ENCODE data around the gene TAS1R1. TPM values are rescaled to one million over a fixed set of nuclear protein-coding genes. Genes with fewer than 3 reads are reported as not detected.

The TAS1R1 gene
- total RNA-seq, 3 donors from 2014 or later (not counting 1 experiment from before 2014, with no cell fraction given), result not detected

- Histone ChIP-seq H3K9me3 (ENCODE audit: control insufficient read depth, insufficient read depth, low read length) (no peaks in the 10 kb centered on the region), H3K4me3 (ENCODE audit: low read length) (no peak overlapping the region), H3K4me1 (ENCODE audit: control insufficient read depth, insufficient read depth, low read length) (no peaks in the 10 kb centered on the region), H3K27me3 (ENCODE audit: control insufficient read depth, insufficient read depth, low read length) (no peaks in the 10 kb centered on the region), H3K27ac (ENCODE audit: low read length) (no peak overlapping the region), H3K36me3 (ENCODE audit: control insufficient read depth, insufficient read depth, low read length) (peaks cover 1% of the 10 kb centered on the region)
- H3K27ac Mint-ChIP-seq, result no peak overlapping the region
- 76% methylated on average over 13 of the region's 13 CpGs for WGBS (ENCODE audit: insufficient coverage)
- intact Hi-C loops (cut with micrococcal nuclease), result no loop called here
- no peaks in the 10 kb centered on the region for H3K36me3 Mint-ChIP-seq
- no peaks in the 10 kb centered on the region for H3K9me3 Mint-ChIP-seq
- DNase-seq (no peak), ATAC-seq (no peak)
- no peak for TF ChIP-seq CTCF (IDR thresholded peaks at IDR 0.05)
- H3K4me1 Mint-ChIP-seq, result no peaks in the 10 kb centered on the region
- no peaks in the 10 kb centered on the region for H3K27me3 Mint-ChIP-seq (ENCODE audit: low read depth in 2 of 2)
- H3K4me3 Mint-ChIP-seq, result no peak overlapping the region
These were observed 35.0 kb upstream of the TAS1R1 start for GRCh38 chr1:6519935-6520671.

- DNase-seq, result no peak
- Mint-ChIP-seq H3K36me3 (no peaks in the 10 kb centered on the region), H3K4me3 (no peak overlapping the region), H3K9me3 (no peaks in the 10 kb centered on the region), H3K27me3 (ENCODE audit: low read depth in 2 of 2) (no peaks in the 10 kb centered on the region), H3K4me1 (no peaks in the 10 kb centered on the region), H3K27ac (no peak overlapping the region)
- Histone ChIP-seq H3K36me3 (ENCODE audit: control insufficient read depth, insufficient read depth, low read length) (peaks cover 15% of the 10 kb centered on the region), H3K4me1 (ENCODE audit: control insufficient read depth, insufficient read depth, low read length) (no peaks in the 10 kb centered on the region), H3K9me3 (ENCODE audit: control insufficient read depth, insufficient read depth, low read length) (no peaks in the 10 kb centered on the region), H3K27me3 (ENCODE audit: control insufficient read depth, insufficient read depth, low read length) (no peaks in the 10 kb centered on the region), H3K27ac (ENCODE audit: low read length) (no peak overlapping the region), H3K4me3 (ENCODE audit: low read length) (no peak overlapping the region)
- intact Hi-C loops (cut with micrococcal nuclease), result no loop called here
- TF ChIP-seq CTCF (IDR thresholded peaks at IDR 0.05), result no peak
- 62% methylated on average over 5 of the region's 5 CpGs for WGBS (ENCODE audit: insufficient coverage)
- ATAC-seq, result no peak
These were observed 33.6 kb upstream of the TAS1R1 start for GRCh38 chr1:6521536-6521935.

- Histone ChIP-seq H3K9me3 (ENCODE audit: control insufficient read depth, insufficient read depth, low read length) (no peaks in the 10 kb centered on the region), H3K4me1 (ENCODE audit: control insufficient read depth, insufficient read depth, low read length) (no peaks in the 10 kb centered on the region), H3K4me3 (ENCODE audit: low read length) (no peak overlapping the region), H3K36me3 (ENCODE audit: control insufficient read depth, insufficient read depth, low read length) (peaks cover 27% of the 10 kb centered on the region), H3K27me3 (ENCODE audit: control insufficient read depth, insufficient read depth, low read length) (no peaks in the 10 kb centered on the region), H3K27ac (ENCODE audit: low read length) (no peak overlapping the region)
- no peaks in the 10 kb centered on the region for H3K9me3 Mint-ChIP-seq
- H3K4me1 Mint-ChIP-seq, result no peaks in the 10 kb centered on the region
- ATAC-seq, result peak in 1 of 3 donors; percentile 25
- no peaks in the 10 kb centered on the region for H3K36me3 Mint-ChIP-seq
- WGBS (ENCODE audit: insufficient coverage), result 70% methylated on average over 5 of the region's 6 CpGs
- no peaks in the 10 kb centered on the region for H3K27me3 Mint-ChIP-seq (ENCODE audit: low read depth in 2 of 2)
- H3K4me3 Mint-ChIP-seq, result no peak overlapping the region
- peak in 1 of 2 donors; percentile 26 for DNase-seq
- peak overlapping the region; percentile 34 to 40 for H3K27ac Mint-ChIP-seq
- no peak for TF ChIP-seq CTCF (IDR thresholded peaks at IDR 0.05)
- intact Hi-C loops (cut with micrococcal nuclease), result no loop called here
These were observed 31.5 kb upstream of the TAS1R1 start for GRCh38 chr1:6523566-6523965.

GRCh38 chr1:6526316-6526715 lies 28.8 kb upstream of the TAS1R1 start:
- Mint-ChIP-seq H3K27me3 (ENCODE audit: low read depth in 2 of 2) (no peaks in the 10 kb centered on the region), H3K4me1 (no peaks in the 10 kb centered on the region), H3K27ac (no peak overlapping the region), H3K4me3 (no peak overlapping the region), H3K36me3 (no peaks in the 10 kb centered on the region), H3K9me3 (no peaks in the 10 kb centered on the region)
- no peak for TF ChIP-seq CTCF (IDR thresholded peaks at IDR 0.05)
- no peaks in the 10 kb centered on the region for H3K9me3 ChIP-seq (ENCODE audit: control insufficient read depth, insufficient read depth, low read length)
- H3K4me3 ChIP-seq (ENCODE audit: low read length), result no peak overlapping the region
- intact Hi-C loops (cut with micrococcal nuclease), result no loop called here
- no peak for ATAC-seq
- no peak for DNase-seq
- 86% methylated on average over 11 of the region's 11 CpGs for WGBS (ENCODE audit: insufficient coverage)
- H3K27ac ChIP-seq (ENCODE audit: low read length), result no peak overlapping the region
- H3K27me3 ChIP-seq (ENCODE audit: control insufficient read depth, insufficient read depth, low read length), result no peaks in the 10 kb centered on the region
- H3K36me3 ChIP-seq (ENCODE audit: control insufficient read depth, insufficient read depth, low read length), result peaks cover 43% of the 10 kb centered on the region
- H3K4me1 ChIP-seq (ENCODE audit: control insufficient read depth, insufficient read depth, low read length), result no peaks in the 10 kb centered on the region
